HG02798 (cell line): ENCODE results near the gene SIAH1.
"Not testable (repeated sequence)": the region's sequence is repeated elsewhere in the genome, so short reads cannot be mapped to it uniquely, and the experiment has no call there.

ENCODE experiments used
- ATAC-seq: cut with Tn5 transposase; IDR thresholded peaks from one replicate; pipeline ENCODE4 v1.9.1; 2021; ENCODE audit warnings: mild to moderate bottlenecking; ENCODE audit not compliant: unreplicated experiment, poor library complexity

The SIAH1 gene

DNA sequence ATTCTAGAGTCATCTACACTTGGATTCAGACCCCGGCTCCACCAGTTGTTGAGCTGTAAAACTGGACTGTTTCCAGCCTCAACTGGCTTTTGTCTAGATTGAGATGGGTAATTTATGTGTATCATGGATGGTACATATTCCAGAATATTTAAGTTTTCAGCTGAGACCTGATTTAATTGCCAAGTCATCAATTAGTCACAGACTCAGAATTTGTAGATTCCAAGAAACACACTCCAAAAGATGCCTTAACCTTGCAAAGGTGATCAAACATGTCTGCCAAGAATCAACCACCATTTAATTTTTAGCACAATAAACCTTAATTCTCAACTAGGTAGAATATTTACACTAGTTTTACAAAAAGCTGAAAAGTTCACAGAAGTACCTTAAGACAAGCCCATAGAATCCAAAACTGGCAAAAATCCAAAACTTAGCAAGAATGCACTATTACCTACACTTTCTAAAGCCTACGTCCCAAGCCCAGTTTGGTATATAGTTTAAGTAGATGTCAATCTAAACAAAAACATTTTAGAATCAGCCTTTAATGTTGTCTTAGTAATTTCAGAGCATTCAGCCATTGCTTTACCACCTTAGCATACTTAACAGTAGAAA lies 17.7 kb downstream of the SIAH1 start:
- no peak for ATAC-seq

DNA sequence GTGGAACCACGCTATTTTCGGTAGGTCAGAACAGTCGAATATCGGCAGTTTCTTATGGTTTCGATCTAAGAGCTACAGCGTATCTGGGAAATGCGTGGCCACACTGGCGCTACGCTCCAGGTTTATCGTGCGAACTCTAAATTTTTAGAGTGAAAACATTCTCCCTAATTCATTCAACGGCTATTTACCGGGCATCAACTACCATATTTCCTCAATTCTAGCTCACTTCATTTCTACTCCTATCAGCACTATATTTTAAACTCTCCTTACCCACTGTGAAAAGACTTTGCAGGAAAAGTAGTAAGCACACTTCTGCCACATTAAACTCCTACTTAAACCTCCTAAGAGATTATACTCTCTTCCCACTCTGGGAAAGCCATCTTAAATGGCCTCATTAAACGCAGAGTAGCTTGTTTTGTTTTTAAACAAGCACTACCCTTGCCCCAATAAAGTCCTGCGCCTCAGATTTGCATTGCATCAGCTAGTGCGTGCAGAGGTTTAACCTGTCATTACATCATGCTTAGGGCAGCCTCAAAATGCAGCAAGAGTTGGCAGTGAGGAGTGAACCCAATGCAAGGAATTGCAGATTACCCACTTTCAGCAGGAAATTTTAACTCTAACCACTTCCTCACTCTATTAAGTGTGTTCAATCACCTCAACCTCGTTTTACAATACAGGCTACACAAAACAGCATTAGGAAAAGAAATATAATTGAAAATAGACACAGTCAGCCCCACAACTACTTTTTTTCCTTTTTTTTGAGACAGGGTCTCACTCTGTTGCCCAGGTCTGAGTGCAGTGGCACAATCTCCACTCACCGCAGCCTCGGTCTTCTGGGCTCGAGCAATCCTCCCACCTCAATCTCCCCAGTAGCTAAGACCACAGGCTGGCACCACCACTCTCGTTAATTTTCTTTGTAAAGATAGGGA lies 18.8 kb downstream of the SIAH1 start:
- ATAC-seq, result peak; percentile 64

DNA sequence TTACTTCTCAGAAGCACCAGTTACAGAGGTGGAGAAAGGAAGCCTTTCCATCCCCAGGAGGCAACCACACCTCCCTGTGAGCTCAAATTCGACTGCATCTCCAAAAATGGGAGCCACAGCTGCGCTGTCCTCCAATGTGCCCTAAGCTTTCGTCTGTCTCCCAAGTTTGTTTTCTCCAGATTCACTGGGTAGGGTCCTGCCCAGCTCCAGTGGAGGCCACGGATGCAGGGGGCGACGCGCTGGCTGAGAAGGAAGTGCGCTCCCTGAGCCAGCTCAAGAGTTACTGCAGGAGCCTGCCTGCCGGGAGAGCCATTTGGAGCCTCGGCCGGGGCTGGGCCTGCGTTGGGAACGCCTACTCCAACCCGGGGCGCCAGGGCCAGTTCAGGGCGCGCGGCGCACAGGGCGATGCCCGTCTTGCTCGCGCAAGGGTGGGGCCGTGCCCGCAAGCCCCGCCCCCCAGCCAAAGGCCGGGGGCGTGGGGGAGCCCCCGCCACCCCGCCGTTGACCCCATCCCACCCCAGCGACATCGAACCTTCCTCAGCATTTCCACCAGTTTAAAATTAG lies 19.5 kb downstream of the SIAH1 start:
- peak; percentile 95 for ATAC-seq

GRCh38 chr16:48365025-48365600 lies 20.1 kb downstream of the SIAH1 start:
- ATAC-seq, result no peak

DNA sequence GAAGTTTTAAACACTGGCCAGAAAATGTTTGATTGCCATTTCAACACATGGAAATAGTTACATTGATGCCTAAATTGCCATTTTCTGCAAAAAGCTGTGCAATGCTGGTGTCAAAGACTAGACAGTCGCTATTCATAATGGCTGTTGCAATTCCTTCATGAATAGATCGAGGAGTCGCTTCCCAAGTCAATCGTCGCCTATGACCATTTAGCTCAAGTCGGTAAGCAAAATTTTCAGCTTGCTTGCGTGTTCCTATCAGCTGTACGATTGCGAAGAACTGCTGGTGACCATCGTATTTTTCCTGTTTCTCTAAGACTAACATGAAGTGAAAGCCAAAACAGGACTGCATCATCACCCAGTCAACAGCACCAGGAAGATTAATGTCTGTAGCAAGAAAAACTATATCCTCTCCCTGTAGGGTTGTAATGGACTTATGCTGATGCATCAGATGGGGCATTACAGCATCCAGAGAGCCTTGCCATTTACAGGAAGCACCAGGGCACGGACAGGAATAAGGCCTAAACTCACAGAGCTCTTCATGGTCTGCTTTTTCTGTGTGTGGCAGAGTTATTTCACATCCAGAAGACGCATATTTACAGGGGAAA lies 23.6 kb downstream of the SIAH1 start:
- ATAC-seq, result no peak

DNA sequence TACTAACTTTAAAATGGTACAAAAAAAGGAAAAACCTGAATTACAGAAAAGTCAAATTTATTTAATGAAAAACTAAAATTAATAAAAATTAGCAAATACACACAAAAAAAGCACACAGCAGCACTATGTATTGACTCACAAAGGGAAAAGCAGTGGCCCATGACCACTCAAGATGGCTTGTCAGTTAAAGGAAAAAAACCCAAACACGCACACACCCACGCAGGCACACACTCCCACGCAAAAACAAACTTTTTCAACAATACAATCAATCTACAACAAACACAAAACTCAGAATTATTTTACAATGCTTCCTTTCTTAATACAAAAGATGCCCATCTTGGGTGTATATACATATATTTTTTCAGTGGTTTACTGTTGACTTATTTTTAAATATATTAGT lies 24.2 kb downstream of the SIAH1 start:
- no peak for ATAC-seq

- ATAC-seq, result no peak
These were observed 25.2 kb downstream of the SIAH1 start for GRCh38 chr16:48359983-48360382.

GRCh38 chr16:48358419-48358818 lies 26.8 kb downstream of the SIAH1 start:
- ATAC-seq, result no peak

- ATAC-seq, result no peak
These were observed 28.4 kb downstream of the SIAH1 start for GRCh38 chr16:48356633-48357376.

DNA sequence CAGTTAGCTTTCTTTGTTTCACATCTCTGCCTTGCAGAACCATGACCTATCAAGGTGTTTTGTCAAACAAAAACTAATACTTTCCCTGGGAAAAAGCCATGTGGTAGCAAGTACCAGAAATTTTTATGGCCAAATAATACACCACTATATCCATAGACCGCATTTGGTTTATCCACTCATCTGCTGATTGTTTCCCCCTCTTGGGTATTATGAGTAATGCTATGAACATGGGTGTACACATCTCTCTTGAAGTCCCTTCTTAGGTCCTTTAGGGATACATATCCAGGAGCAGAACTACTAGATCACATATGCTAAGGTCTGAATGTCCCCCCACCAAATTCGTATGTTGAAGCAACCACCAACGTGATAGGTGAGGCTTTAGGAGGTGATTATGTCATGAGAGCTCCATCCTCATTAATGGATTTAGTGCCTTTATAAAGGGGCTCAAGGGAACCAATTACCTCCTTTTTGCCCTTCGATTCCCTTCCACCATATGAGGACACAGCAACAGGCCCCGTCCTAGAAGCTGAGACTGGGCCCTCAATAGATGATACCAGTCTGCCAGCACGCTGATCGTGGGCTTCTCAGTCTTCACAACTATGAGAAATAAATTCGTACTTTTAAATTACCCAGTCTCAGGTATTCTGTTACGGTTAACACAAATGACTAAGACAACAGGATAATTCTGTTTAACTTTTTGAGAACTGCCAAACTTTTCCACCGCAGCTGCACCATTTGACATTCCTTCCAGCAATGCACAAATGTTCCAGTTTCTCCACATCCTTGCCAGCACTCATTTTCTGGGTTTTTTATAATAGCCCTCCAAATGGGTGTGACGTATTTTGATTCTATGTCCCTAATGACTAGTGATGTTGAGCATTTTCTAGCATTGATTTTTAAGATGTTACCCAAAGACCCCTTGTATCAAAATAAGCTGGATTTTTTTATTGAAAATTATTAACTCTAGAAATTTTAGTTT lies 30.0 kb downstream of the SIAH1 start:
- no peak for ATAC-seq

DNA sequence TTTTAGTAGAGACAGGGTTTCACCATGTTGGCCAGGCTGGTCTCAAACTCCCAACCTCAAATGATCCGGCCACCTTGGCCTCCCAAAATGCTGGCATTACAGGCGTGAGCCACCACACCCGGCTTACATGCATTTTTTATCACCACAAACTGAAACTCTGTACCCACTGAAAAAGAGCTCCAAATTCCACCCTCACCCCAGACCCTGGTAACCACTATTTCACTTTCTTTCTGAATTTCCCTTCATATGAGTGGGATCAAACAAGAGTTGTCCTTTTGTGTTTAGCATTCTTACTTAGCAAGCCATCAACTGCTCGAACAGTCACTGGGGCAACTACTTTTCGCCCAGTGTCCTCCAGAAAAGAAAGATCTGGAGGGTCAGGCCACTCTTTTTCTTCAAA lies 30.8 kb downstream of the SIAH1 start:
- not testable (repeated sequence) for ATAC-seq

GRCh38 chr16:48353565-48354163 lies 31.5 kb downstream of the SIAH1 start:
- ATAC-seq, result peak; percentile 81

- ATAC-seq, result no peak
These were observed 32.4 kb downstream of the SIAH1 start for GRCh38 chr16:48352648-48353390.

- no peak for ATAC-seq
These were observed 34.5 kb downstream of the SIAH1 start for GRCh38 chr16:48350736-48351135.

- ATAC-seq, result no peak
These were observed 37.2 kb downstream of the SIAH1 start for GRCh38 chr16:48347980-48348379.

DNA sequence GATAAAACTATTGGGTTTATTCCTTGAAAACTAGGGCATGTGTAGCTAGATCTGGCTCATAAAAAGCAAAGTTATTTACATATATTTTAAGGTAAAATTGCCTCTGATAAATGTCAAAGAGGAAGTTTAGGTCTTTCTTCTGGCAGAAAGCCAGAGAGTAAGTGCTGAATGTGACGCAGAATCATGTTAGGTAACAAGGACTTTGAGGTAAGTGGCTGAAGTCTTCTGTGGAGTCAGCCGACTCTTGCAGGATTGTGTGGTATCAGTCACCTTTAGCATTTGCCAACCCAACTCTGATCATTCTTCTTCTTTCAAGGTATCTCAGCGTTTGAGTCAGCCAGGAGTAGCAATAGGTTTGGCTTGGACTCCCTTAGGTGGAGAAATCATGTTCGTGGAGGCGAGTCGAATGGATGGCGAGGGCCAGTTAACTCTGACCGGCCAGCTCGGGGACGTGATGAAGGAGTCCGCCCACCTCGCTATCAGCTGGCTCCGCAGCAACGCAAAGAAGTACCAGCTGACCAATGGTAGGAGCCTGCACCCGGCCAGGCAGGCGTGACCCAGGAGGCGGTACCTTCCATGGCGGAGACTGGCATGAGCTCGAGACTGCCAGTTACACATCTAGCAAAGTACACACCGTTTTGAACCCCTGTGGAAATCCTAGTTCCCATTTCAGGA lies 37.9 kb downstream of the SIAH1 start:
- no peak for ATAC-seq

DNA sequence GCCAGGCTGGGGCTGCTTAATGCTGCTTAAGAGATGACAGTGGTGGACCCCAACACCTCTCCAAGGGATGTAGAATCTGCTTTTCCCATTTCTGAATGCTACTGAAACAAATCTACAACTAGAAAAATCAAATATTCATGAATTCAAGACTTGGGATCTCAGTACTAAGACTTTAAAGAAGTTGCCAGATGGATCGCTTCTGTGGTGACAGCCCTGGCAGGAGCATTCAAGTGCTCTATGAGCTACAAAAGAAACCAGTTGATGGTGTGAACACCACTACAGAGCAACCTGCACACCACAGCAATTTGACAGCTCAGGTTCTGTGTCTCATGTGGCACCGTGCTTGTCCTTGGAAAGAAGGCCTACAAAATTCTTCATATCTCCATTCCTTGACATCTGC lies 42.6 kb downstream of the SIAH1 start:
- ATAC-seq, result no peak
